Measurements from ENCODE around the gene SULT1A2. TPM values are rescaled to one million over a fixed set of nuclear protein-coding genes. Genes with fewer than 3 reads are reported as not detected.

SULT1A2 gene
- total and polyA plus RNA-seq, 2 of the 13 experiments (the other 11 are each of a cell fraction or from before 2014, with no cell fraction given), result 33.0 to 34.2 TPM

DNA sequence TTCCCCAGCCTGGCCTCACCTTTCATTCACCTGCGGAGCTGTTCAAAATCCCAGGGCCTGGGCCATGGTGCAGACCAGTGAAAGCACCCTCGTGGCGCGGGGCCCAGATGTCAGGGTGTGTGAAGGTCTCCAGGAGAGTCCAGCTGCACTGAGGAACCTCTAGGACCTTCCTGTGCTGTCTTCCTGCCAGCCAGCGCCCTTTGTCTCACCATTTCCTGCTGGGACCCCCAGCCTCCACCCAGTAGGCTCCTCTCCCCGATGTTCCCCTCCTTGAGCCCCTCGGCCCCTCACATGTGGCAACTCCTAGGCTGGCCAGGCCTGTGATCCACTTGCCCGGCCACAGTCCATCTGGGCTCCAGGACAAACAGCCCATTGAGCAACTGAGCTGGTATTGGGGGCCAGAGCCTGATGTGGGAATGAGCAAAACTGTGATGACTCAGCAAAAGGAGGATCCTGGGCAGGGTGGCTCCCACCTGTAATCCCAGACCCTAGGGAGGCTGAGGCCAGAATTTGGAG, 677 bp downstream of the SULT1A2 start (continued):
- TF ChIP-seq, protein P1, sequence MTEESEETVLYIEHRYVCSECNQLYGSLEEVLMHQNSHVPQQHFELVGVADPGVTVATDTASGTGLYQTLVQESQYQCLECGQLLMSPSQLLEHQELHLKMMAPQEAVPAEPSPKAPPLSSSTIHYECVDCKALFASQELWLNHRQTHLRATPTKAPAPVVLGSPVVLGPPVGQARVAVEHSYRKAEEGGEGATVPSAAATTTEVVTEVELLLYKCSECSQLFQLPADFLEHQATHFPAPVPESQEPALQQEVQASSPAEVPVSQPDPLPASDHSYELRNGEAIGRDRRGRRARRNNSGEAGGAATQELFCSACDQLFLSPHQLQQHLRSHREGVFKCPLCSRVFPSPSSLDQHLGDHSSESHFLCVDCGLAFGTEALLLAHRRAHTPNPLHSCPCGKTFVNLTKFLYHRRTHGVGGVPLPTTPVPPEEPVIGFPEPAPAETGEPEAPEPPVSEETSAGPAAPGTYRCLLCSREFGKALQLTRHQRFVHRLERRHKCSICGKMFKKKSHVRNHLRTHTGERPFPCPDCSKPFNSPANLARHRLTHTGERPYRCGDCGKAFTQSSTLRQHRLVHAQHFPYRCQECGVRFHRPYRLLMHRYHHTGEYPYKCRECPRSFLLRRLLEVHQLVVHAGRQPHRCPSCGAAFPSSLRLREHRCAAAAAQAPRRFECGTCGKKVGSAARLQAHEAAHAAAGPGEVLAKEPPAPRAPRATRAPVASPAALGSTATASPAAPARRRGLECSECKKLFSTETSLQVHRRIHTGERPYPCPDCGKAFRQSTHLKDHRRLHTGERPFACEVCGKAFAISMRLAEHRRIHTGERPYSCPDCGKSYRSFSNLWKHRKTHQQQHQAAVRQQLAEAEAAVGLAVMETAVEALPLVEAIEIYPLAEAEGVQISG (CRISPR knock-in tag; IDR thresholded peaks at IDR 0.05), result no peak
- no peak for TF ChIP-seq MTF2 (CRISPR knock-in tag; IDR thresholded peaks at IDR 0.05; ENCODE audit: borderline replicate concordance)
- no peak for TF ChIP-seq PPARG (CRISPR knock-in tag; conservative IDR thresholded peaks at IDR 0.05)
- TF ChIP-seq, protein P2, sequence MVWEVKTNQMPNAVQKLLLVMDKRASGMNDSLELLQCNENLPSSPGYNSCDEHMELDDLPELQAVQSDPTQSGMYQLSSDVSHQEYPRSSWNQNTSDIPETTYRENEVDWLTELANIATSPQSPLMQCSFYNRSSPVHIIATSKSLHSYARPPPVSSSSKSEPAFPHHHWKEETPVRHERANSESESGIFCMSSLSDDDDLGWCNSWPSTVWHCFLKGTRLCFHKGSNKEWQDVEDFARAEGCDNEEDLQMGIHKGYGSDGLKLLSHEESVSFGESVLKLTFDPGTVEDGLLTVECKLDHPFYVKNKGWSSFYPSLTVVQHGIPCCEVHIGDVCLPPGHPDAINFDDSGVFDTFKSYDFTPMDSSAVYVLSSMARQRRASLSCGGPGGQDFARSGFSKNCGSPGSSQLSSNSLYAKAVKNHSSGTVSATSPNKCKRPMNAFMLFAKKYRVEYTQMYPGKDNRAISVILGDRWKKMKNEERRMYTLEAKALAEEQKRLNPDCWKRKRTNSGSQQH (CRISPR knock-in tag; IDR thresholded peaks at IDR 0.05; ENCODE audit: low read depth), result no peak
- TF ChIP-seq, protein P3, sequence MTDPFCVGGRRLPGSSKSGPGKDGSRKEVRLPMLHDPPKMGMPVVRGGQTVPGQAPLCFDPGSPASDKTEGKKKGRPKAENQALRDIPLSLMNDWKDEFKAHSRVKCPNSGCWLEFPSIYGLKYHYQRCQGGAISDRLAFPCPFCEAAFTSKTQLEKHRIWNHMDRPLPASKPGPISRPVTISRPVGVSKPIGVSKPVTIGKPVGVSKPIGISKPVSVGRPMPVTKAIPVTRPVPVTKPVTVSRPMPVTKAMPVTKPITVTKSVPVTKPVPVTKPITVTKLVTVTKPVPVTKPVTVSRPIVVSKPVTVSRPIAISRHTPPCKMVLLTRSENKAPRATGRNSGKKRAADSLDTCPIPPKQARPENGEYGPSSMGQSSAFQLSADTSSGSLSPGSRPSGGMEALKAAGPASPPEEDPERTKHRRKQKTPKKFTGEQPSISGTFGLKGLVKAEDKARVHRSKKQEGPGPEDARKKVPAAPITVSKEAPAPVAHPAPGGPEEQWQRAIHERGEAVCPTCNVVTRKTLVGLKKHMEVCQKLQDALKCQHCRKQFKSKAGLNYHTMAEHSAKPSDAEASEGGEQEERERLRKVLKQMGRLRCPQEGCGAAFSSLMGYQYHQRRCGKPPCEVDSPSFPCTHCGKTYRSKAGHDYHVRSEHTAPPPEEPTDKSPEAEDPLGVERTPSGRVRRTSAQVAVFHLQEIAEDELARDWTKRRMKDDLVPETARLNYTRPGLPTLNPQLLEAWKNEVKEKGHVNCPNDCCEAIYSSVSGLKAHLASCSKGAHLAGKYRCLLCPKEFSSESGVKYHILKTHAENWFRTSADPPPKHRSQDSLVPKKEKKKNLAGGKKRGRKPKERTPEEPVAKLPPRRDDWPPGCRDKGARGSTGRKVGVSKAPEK (CRISPR knock-in tag; IDR thresholded peaks at IDR 0.05; ENCODE audit: borderline replicate concordance), result no peak
- no peak for TF ChIP-seq ELF3 (CRISPR knock-in tag; IDR thresholded peaks at IDR 0.05)
- TF ChIP-seq BRCA1 (CRISPR knock-in tag; IDR thresholded peaks at IDR 0.05), result no peak
- TF ChIP-seq RNF2 (conservative IDR thresholded peaks at IDR 0.05; ENCODE audit: low read depth), result no peak
- no peak for TF ChIP-seq XBP1 (CRISPR knock-in tag; IDR thresholded peaks at IDR 0.05)
- TF ChIP-seq FOXM1 (CRISPR knock-in tag; IDR thresholded peaks at IDR 0.05), result no peak
- no peak for TF ChIP-seq FOXA1 (IDR thresholded peaks at IDR 0.05)
- TF ChIP-seq FOXA1 (CRISPR knock-in tag; IDR thresholded peaks at IDR 0.05), result no peak
- TF ChIP-seq, protein P4, sequence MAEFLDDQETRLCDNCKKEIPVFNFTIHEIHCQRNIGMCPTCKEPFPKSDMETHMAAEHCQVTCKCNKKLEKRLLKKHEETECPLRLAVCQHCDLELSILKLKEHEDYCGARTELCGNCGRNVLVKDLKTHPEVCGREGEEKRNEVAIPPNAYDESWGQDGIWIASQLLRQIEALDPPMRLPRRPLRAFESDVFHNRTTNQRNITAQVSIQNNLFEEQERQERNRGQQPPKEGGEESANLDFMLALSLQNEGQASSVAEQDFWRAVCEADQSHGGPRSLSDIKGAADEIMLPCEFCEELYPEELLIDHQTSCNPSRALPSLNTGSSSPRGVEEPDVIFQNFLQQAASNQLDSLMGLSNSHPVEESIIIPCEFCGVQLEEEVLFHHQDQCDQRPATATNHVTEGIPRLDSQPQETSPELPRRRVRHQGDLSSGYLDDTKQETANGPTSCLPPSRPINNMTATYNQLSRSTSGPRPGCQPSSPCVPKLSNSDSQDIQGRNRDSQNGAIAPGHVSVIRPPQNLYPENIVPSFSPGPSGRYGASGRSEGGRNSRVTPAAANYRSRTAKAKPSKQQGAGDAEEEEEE (CRISPR knock-in tag; IDR thresholded peaks at IDR 0.05; ENCODE audit: borderline replicate concordance), result no peak
- no peak for TF ChIP-seq KMT2B (CRISPR knock-in tag; IDR thresholded peaks at IDR 0.05)
- TF ChIP-seq, protein P5, sequence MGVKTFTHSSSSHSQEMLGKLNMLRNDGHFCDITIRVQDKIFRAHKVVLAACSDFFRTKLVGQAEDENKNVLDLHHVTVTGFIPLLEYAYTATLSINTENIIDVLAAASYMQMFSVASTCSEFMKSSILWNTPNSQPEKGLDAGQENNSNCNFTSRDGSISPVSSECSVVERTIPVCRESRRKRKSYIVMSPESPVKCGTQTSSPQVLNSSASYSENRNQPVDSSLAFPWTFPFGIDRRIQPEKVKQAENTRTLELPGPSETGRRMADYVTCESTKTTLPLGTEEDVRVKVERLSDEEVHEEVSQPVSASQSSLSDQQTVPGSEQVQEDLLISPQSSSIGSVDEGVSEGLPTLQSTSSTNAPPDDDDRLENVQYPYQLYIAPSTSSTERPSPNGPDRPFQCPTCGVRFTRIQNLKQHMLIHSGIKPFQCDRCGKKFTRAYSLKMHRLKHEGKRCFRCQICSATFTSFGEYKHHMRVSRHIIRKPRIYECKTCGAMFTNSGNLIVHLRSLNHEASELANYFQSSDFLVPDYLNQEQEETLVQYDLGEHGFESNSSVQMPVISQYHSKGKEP (CRISPR knock-in tag; IDR thresholded peaks at IDR 0.05), result no peak
- no peak for TF ChIP-seq ZKSCAN8 (CRISPR knock-in tag; IDR thresholded peaks at IDR 0.05; ENCODE audit: borderline replicate concordance)
- no peak for TF ChIP-seq SP140L (CRISPR knock-in tag; IDR thresholded peaks at IDR 0.05; ENCODE audit: borderline replicate concordance)
- no peak for TF ChIP-seq ZNF382 (CRISPR knock-in tag; IDR thresholded peaks at IDR 0.05; ENCODE audit: borderline replicate concordance)
- TF ChIP-seq KLF16 (CRISPR knock-in tag; IDR thresholded peaks at IDR 0.05), result no peak
- TF ChIP-seq PAF1 (CRISPR knock-in tag; IDR thresholded peaks at IDR 0.05), result no peak
- TF ChIP-seq REXO4 (CRISPR knock-in tag; IDR thresholded peaks at IDR 0.05; ENCODE audit: borderline replicate concordance), result no peak
- TF ChIP-seq ZNF143 (CRISPR knock-in tag; IDR thresholded peaks at IDR 0.05), result no peak
